Central memory CD8-positive, alpha-beta T cell (primary cell): ENCODE data around the gene SOX9.

Source experiments
- ATAC-seq: fragments of 150-1000 bp; cut with Tn5 transposase; replicated peaks from 2 replicates; pipeline ENCODE4 v1.10.0; 2022; ENCODE audit warnings: mild to moderate bottlenecking, moderate FRiP score, moderate number of reproducible peaks; ENCODE audit not compliant: poor library complexity, severe bottlenecking; ENCODE audit errors: extremely low read depth
- DNase-seq, 2 donors: peaks; one replicate each; pipeline ENCODE4 v3.0.0; 2021; ENCODE audit warnings: low spot score in 2 of 2
- H3K27ac Mint-ChIP-seq: one replicate; pipeline ENCODE4 v1.8.0; 2022; ENCODE audit warnings: low read depth, mild to moderate bottlenecking, moderate library complexity, mixed read lengths
- H3K27me3 Mint-ChIP-seq: one replicate; pipeline ENCODE4 v1.8.0; 2022; ENCODE audit warnings: mixed read lengths
- H3K36me3 Mint-ChIP-seq: one replicate; pipeline ENCODE4 v1.8.0; 2022; ENCODE audit warnings: mild to moderate bottlenecking, moderate library complexity, mixed read lengths; ENCODE audit not compliant: insufficient read depth
- H3K4me1 Mint-ChIP-seq: one replicate; pipeline ENCODE4 v1.8.0; 2022; ENCODE audit warnings: mixed read lengths
- H3K4me3 Mint-ChIP-seq: one replicate; pipeline ENCODE4 v1.8.0; 2022; ENCODE audit warnings: mild to moderate bottlenecking, moderate library complexity, mixed read lengths
- H3K9me3 Mint-ChIP-seq: one replicate; pipeline ENCODE4 v1.8.0; 2022; ENCODE audit warnings: mixed read lengths

The SOX9 gene

DNA sequence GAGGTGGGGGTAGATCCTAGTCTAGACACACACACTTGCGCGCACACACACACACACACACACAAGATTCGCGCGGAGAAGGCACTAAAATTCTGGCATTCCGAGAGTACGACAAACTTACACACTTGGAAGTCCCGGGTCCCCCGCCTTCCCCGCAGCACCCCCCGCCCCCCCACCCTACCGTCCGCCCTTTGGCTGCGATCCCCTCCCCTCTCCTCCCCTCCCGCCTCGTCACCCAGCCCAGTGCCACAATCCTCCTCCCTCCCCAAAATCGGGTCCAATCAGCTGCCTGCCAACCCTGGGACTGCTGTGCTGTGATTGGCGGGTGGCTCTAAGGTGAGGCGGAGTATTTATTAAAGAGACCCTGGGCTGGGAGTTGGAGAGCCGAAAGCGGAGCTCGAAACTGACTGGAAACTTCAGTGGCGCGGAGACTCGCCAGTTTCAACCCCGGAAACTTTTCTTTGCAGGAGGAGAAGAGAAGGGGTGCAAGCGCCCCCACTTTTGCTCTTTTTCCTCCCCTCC is at the start of gene SOX9:
TSS of gene SOX9 (plus strand) at position 379 of the 522 bp plus-strand sequence. CDS start 372 bp downstream, outside the sequence.
- Mint-ChIP-seq H3K27ac (no peak within 1 kb of the TSS), H3K27me3 (peaks cover 75% of the 10 kb centered on the region), H3K36me3 (peaks cover 2% of the 10 kb centered on the region), H3K9me3 (peaks cover 7% of the 10 kb centered on the region), H3K4me1 (peaks cover 11% of the 10 kb centered on the region), H3K4me3 (no peak within 1 kb of the TSS)
- ATAC-seq (no peak), DNase-seq (no peak)

DNA sequence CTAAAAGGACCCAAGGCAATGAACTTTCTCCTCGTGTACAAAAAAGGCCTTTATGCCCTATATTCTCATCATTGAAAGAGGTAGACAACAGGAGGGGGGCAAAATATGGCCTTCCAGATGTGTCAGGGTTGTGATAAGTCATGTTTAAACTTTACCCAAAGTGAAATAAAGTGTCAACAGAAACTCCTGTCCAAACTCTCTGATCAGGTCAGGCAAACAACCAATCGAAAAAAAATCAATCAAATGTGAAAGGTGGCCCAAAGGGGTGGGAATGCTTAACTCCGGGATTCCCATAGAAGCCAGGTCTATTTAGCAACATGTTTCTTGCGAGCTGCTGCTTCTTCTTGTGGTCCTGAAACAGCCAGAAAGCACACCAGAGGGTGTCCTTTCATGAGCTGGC is 49.5 kb upstream of the SOX9 start:
- peaks cover under 1% of the 10 kb centered on the region for H3K9me3 Mint-ChIP-seq
- no peak overlapping the region for H3K4me3 Mint-ChIP-seq

GRCh38 chr17:72075995-72076677 is 44.7 kb upstream of the SOX9 start:
- Mint-ChIP-seq H3K36me3 (peaks cover 2% of the 10 kb centered on the region), H3K4me1 (no peaks in the 10 kb centered on the region), H3K4me3 (no peak overlapping the region), H3K9me3 (peaks cover 4% of the 10 kb centered on the region), H3K27me3 (no peaks in the 10 kb centered on the region), H3K27ac (no peak overlapping the region)
- DNase-seq (no peak), ATAC-seq (no peak)

More for the DNA sequence above, 49.5 kb upstream of the SOX9 start:
- Mint-ChIP-seq H3K4me1 (no peaks in the 10 kb centered on the region), H3K36me3 (peaks cover 2% of the 10 kb centered on the region), H3K27me3 (no peaks in the 10 kb centered on the region), H3K27ac (no peak overlapping the region)
- ATAC-seq (no peak), DNase-seq (no peak)

GRCh38 chr17:72076678-72077030 is 44.2 kb upstream of the SOX9 start:
- no peak for DNase-seq
- H3K4me1 Mint-ChIP-seq: no peaks in the 10 kb centered on the region

GRCh38 chr17:72077326-72077960 is 43.4 kb upstream of the SOX9 start:
- Mint-ChIP-seq H3K4me3 (no peak overlapping the region), H3K4me1 (no peaks in the 10 kb centered on the region), H3K27ac (no peak overlapping the region), H3K36me3 (peaks cover 2% of the 10 kb centered on the region), H3K27me3 (no peaks in the 10 kb centered on the region), H3K9me3 (peaks cover 10% of the 10 kb centered on the region)
- DNase-seq: no peak
- ATAC-seq: no peak

More at GRCh38 chr17:72076678-72077030, 44.2 kb upstream of the SOX9 start:
- peaks cover 2% of the 10 kb centered on the region for H3K36me3 Mint-ChIP-seq
- peaks cover 4% of the 10 kb centered on the region for H3K9me3 Mint-ChIP-seq
- ATAC-seq: no peak
- no peak overlapping the region for H3K27ac Mint-ChIP-seq
- H3K4me3 Mint-ChIP-seq: no peak overlapping the region
- H3K27me3 Mint-ChIP-seq: no peaks in the 10 kb centered on the region

- H3K27ac Mint-ChIP-seq: no peak overlapping the region
- H3K36me3 Mint-ChIP-seq: peaks cover 2% of the 10 kb centered on the region
- peaks cover 10% of the 10 kb centered on the region for H3K9me3 Mint-ChIP-seq
- DNase-seq (no peak), ATAC-seq (no peak)
- no peaks in the 10 kb centered on the region for H3K4me1 Mint-ChIP-seq
- no peak overlapping the region for H3K4me3 Mint-ChIP-seq
- H3K27me3 Mint-ChIP-seq: no peaks in the 10 kb centered on the region
Observed at GRCh38 chr17:72079700-72080099, 41.1 kb upstream of the SOX9 start.

DNA sequence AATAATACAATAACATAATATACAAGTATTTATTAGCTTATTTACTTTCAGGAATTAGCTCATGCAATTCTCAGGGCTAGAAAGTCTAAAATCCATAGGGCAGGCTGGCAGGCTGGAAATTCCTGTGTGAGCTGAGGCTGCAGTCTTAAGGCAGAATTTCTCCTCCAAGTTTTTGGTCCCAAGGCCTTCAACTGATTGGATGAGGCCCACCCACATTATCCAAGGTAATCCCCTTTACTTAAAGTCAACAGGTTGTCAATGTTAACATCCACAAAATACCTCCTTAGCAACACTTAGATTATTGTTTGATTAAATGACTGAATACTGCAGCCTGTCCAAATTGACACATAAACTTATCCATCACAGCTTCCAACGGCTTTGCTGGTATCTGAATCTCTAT is 32.9 kb upstream of the SOX9 start:
- ATAC-seq: no peak
- H3K4me3 Mint-ChIP-seq: no peak overlapping the region
- H3K36me3 Mint-ChIP-seq: no peaks in the 10 kb centered on the region
- DNase-seq: no peak
- no peaks in the 10 kb centered on the region for H3K4me1 Mint-ChIP-seq
- H3K27me3 Mint-ChIP-seq: no peaks in the 10 kb centered on the region
- H3K9me3 Mint-ChIP-seq: peaks cover 11% of the 10 kb centered on the region
- H3K27ac Mint-ChIP-seq: no peak overlapping the region

DNA sequence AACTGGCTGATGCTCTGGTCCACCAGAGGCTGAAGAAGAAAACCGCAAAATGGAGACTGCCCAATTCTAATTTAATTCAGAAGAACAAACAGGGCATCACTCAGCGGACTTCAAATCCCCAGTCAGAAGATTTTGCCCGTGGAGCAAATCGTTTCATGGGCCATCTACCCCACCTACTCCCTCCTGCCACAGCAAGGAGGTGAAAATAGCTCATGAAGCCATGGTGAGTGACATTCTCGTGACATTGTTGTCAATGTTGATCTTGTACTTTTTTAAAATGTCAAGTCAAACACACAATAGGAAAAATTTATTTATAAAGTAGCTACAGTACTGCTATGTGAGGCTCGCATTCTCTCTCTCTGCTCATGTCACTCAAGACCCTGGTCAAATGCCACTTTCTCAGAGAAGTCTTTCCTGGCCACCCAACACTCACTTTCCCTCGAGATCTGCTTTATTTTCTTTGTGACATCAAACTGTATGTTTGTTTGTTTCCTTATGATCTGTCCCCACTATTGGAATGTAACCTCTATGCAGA is 31.3 kb upstream of the SOX9 start:
- no peak overlapping the region for H3K4me3 Mint-ChIP-seq
- no peaks in the 10 kb centered on the region for H3K36me3 Mint-ChIP-seq
- ATAC-seq (no peak), DNase-seq (no peak)
- H3K27me3 Mint-ChIP-seq: no peaks in the 10 kb centered on the region
- H3K9me3 Mint-ChIP-seq: peaks cover 11% of the 10 kb centered on the region
- H3K27ac Mint-ChIP-seq: no peak overlapping the region
- no peaks in the 10 kb centered on the region for H3K4me1 Mint-ChIP-seq

GRCh38 chr17:72090108-72090507 is 30.7 kb upstream of the SOX9 start:
- H3K27ac Mint-ChIP-seq: no peak overlapping the region
- no peaks in the 10 kb centered on the region for H3K27me3 Mint-ChIP-seq
- ATAC-seq: no peak
- DNase-seq: no peak
- H3K4me1 Mint-ChIP-seq: no peaks in the 10 kb centered on the region
- H3K4me3 Mint-ChIP-seq: no peak overlapping the region
- no peaks in the 10 kb centered on the region for H3K36me3 Mint-ChIP-seq
- peaks cover 13% of the 10 kb centered on the region for H3K9me3 Mint-ChIP-seq

GRCh38 chr17:72092710-72093322 is 28.0 kb upstream of the SOX9 start:
- DNase-seq: no peak
- Mint-ChIP-seq H3K27me3 (no peaks in the 10 kb centered on the region), H3K36me3 (no peaks in the 10 kb centered on the region), H3K27ac (no peak overlapping the region), H3K9me3 (peaks cover 22% of the 10 kb centered on the region), H3K4me3 (no peak overlapping the region), H3K4me1 (no peaks in the 10 kb centered on the region)
- ATAC-seq: no peak

- no peak for ATAC-seq
- no peaks in the 10 kb centered on the region for H3K36me3 Mint-ChIP-seq
- H3K27me3 Mint-ChIP-seq: no peaks in the 10 kb centered on the region
- H3K4me3 Mint-ChIP-seq: no peak overlapping the region
- H3K27ac Mint-ChIP-seq: no peak overlapping the region
- H3K9me3 Mint-ChIP-seq: peaks cover 22% of the 10 kb centered on the region
- no peaks in the 10 kb centered on the region for H3K4me1 Mint-ChIP-seq
- no peak for DNase-seq
Observed at GRCh38 chr17:72093707-72094106, 27.1 kb upstream of the SOX9 start.

DNA sequence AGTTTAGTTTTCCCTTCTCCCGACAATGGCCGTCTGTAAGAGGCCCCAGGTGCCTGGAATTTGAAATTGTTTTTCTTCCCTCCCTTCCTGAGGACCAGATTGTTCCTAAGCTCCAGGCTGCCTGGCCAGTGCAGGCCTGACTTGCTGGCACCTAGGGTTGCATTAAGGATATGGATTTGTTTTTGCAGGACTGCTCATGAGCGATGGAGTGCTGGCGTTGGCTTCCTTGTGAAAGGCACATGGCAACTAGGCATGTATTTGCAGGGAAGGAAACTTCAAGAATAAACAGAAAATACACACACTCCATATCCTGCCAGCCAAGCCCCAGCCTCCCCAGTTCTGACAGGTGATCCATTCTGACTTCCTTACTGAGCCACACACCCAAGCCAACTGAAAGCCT is 25.5 kb upstream of the SOX9 start:
- DNase-seq: no peak
- no peak overlapping the region for H3K4me3 Mint-ChIP-seq
- H3K27ac Mint-ChIP-seq: no peak overlapping the region
- ATAC-seq: no peak
- H3K9me3 Mint-ChIP-seq: peaks cover 22% of the 10 kb centered on the region
- H3K27me3 Mint-ChIP-seq: no peaks in the 10 kb centered on the region
- no peaks in the 10 kb centered on the region for H3K4me1 Mint-ChIP-seq
- H3K36me3 Mint-ChIP-seq: no peaks in the 10 kb centered on the region

GRCh38 chr17:72097144-72097543 is 23.7 kb upstream of the SOX9 start:
- H3K9me3 Mint-ChIP-seq: peaks cover 16% of the 10 kb centered on the region
- ATAC-seq (no peak), DNase-seq (no peak)
- H3K27me3 Mint-ChIP-seq: no peaks in the 10 kb centered on the region
- H3K36me3 Mint-ChIP-seq: no peaks in the 10 kb centered on the region
- no peaks in the 10 kb centered on the region for H3K4me1 Mint-ChIP-seq
- no peak overlapping the region for H3K4me3 Mint-ChIP-seq
- H3K27ac Mint-ChIP-seq: no peak overlapping the region
